H1 (cell line): ENCODE measurements around the gene STPG1. TPM values are rescaled to one million over a fixed set of nuclear protein-coding genes. Genes with fewer than 3 reads are reported as not detected.

Experiments
- CTCF ChIA-PET: fragments of 300-600 bp; sonication (Branson Sonifier 250); formaldehyde crosslinking; loops from one replicate; lab custom pipeline; 2021; ENCODE audit not compliant: partially characterized antibody; lab: Charles Lee
- POLR2A ChIA-PET: fragments of 300-600 bp; sonication (Branson Sonifier 250); formaldehyde crosslinking; loops from one replicate; lab custom pipeline; 2021; ENCODE audit warnings: inconsistent platforms; ENCODE audit not compliant: partially characterized antibody; lab: Charles Lee
- DNase-seq, 2 experiments: peaks; one replicate each; pipeline versions ENCODE4 v3.0.0 to v3.0.0-alpha.2; 2010 to 2022; ENCODE audit warnings: low spot score in 2 of 2, low read depth in 1 of 2, mixed read lengths in 1 of 2
- FAIRE-seq: peaks from 2 replicates; lab custom pipeline; 2011; peaks lifted over from hg19 to GRCh38; lab: Jason Lieb, UNC
- H2AFZ ChIP-seq: 2 replicates; pipeline ENCODE4 v1.8.1; 2012; ENCODE audit warnings: low read length, inconsistent platforms
- H2AK5ac ChIP-seq: 2 replicates; pipeline ENCODE4 v1.6.1; 2013; ENCODE audit warnings: low read depth, low read length
- H2BK120ac ChIP-seq: replicated peaks from 2 replicates; pipeline ENCODE3; 2013; ENCODE audit warnings: low read depth, low read length, inconsistent platforms
- H2BK12ac ChIP-seq: 2 replicates; pipeline ENCODE4 v1.6.1; 2013; ENCODE audit warnings: low read depth, low read length
- H2BK15ac ChIP-seq: 2 replicates; pipeline ENCODE4 v1.6.1; 2013; ENCODE audit warnings: low read length
- H2BK20ac ChIP-seq: 2 replicates; pipeline ENCODE4 v1.6.1; 2013; ENCODE audit warnings: low read length
- H2BK5ac ChIP-seq: 2 replicates; pipeline ENCODE4 v1.6.1; 2013; ENCODE audit warnings: low read depth, low read length
- H3K14ac ChIP-seq: 2 replicates; pipeline ENCODE4 v1.6.1; 2013; ENCODE audit warnings: inconsistent platforms; ENCODE audit not compliant: insufficient read length
- H3K18ac ChIP-seq: 2 replicates; pipeline ENCODE4 v1.6.1; 2013; ENCODE audit warnings: low read length; ENCODE audit errors: extremely low read depth
- H3K23ac ChIP-seq: 2 replicates; pipeline ENCODE4 v1.6.1; 2013; ENCODE audit warnings: inconsistent platforms; ENCODE audit not compliant: insufficient read length
- H3K23me2 ChIP-seq: 2 replicates; pipeline ENCODE4 v1.6.1; 2013; ENCODE audit warnings: low read depth, low read length
- H3K27ac ChIP-seq: 2 replicates; pipeline ENCODE4 v1.6.1; 2011; ENCODE audit warnings: low read depth, low read length, inconsistent platforms
- H3K27me3 ChIP-seq, 4 experiments: replicated peaks in 1 of 4; 1 replicate in 1 of 4; 2 replicates in 3 of 4; pipeline versions ENCODE4 v1.6.1 to v1.8.1; 2011 to 2013; ENCODE audit warnings: low read length in 3 of 4, mild to moderate bottlenecking in 3 of 4, inconsistent platforms in 2 of 4, mixed read lengths in 2 of 4, moderate library complexity in 1 of 4; ENCODE audit not compliant: control insufficient read depth in 3 of 4, insufficient read depth in 3 of 4; ENCODE audit errors: extremely low read depth in 1 of 4
- H3K36me3 ChIP-seq, 4 experiments: 2 replicates each; pipeline versions ENCODE4 v1.6.1 to v1.8.1; 2011 to 2013; ENCODE audit warnings: mild to moderate bottlenecking in 4 of 4, low read length in 3 of 4, moderate library complexity in 2 of 4, control low read depth in 1 of 4, inconsistent platforms in 1 of 4; ENCODE audit not compliant: insufficient read depth in 4 of 4, control insufficient read depth in 2 of 4
- H3K4ac ChIP-seq: replicated peaks from 2 replicates; pipeline ENCODE3; 2013; ENCODE audit warnings: low read length, low read depth, mixed read lengths, inconsistent platforms; ENCODE audit not compliant: insufficient read length
- H3K4me1 ChIP-seq, 4 experiments: replicated peaks in 1 of 4; 1 replicate in 1 of 4; 2 replicates in 3 of 4; pipeline versions ENCODE4 v1.6.1 to v1.8.1; 2011 to 2013; ENCODE audit warnings: low read length in 3 of 4, inconsistent platforms in 2 of 4, mixed read lengths in 1 of 4; ENCODE audit not compliant: insufficient read depth in 4 of 4, control insufficient read depth in 3 of 4
- H3K4me2 ChIP-seq, 2 experiments: 2 replicates each; pipeline versions ENCODE4 v1.6.1 to v1.8.1; 2011 to 2013; ENCODE audit warnings: low read depth in 2 of 2, low read length in 2 of 2, control low read depth in 1 of 2, inconsistent platforms in 1 of 2, mild to moderate bottlenecking in 1 of 2; ENCODE audit not compliant: insufficient read depth in 1 of 2
- H3K4me3 ChIP-seq, 4 experiments: fragments of 200-600, 300-600 bp in 1 of 4; sonication (generic), shearing (Covaris generic), sonication (Bioruptor Twin) in 1 of 4; 2 replicates each; pipeline versions ENCODE4 v1.5.1 to v1.8.1; 2011 to 2016; ENCODE audit warnings: low read length in 4 of 4, low read depth in 3 of 4, control low read depth in 2 of 4, inconsistent platforms in 2 of 4, mild to moderate bottlenecking in 2 of 4, mixed read lengths in 1 of 4, moderate library complexity in 1 of 4; ENCODE audit not compliant: insufficient read depth in 2 of 4; ENCODE audit errors: extremely low read depth in 1 of 4
- H3K56ac ChIP-seq: replicated peaks from 2 replicates; pipeline ENCODE3; 2013; ENCODE audit warnings: low read depth, mild to moderate bottlenecking, mixed read lengths, low read length, inconsistent platforms; ENCODE audit not compliant: insufficient read length
- H3K79me1 ChIP-seq: 2 replicates; pipeline ENCODE4 v1.6.1; 2013; ENCODE audit warnings: low read depth, low read length, control low read depth
- H3K79me2 ChIP-seq, 2 experiments: 2 replicates each; pipeline versions ENCODE4 v1.6.1 to v1.8.1; 2012 to 2013; ENCODE audit warnings: low read length in 2 of 2, mild to moderate bottlenecking in 2 of 2, inconsistent platforms in 1 of 2; ENCODE audit not compliant: insufficient read depth in 2 of 2, control insufficient read depth in 1 of 2
- H3K9ac ChIP-seq, 4 experiments: replicated peaks in 1 of 4; 1 replicate in 1 of 4; 2 replicates in 3 of 4; pipeline versions ENCODE4 v1.6.1 to v1.8.1; 2011 to 2013; ENCODE audit warnings: low read depth in 3 of 4, low read length in 3 of 4, control low read depth in 2 of 4, mild to moderate bottlenecking in 2 of 4, moderate library complexity in 2 of 4, inconsistent platforms in 1 of 4; ENCODE audit errors: extremely low read depth in 1 of 4
- H3K9me3 ChIP-seq, 2 experiments: 2 replicates each; pipeline versions ENCODE4 v1.6.1 to v1.8.1; 2012 to 2013; ENCODE audit warnings: mild to moderate bottlenecking in 2 of 2, moderate library complexity in 2 of 2, control low read depth in 1 of 2, inconsistent platforms in 1 of 2, low read depth in 1 of 2, low read length in 1 of 2, mixed read lengths in 1 of 2; ENCODE audit not compliant: insufficient read depth in 2 of 2
- H4K20me1 ChIP-seq, 2 experiments: replicated peaks in 1 of 2; 2 replicates each; pipeline versions ENCODE3 to v1.8.1; 2011 to 2013; ENCODE audit warnings: inconsistent platforms in 2 of 2, low read length in 2 of 2, mild to moderate bottlenecking in 1 of 2; ENCODE audit not compliant: insufficient read depth in 2 of 2, control insufficient read depth in 1 of 2
- H4K5ac ChIP-seq: 2 replicates; pipeline ENCODE4 v1.6.1; 2013; ENCODE audit warnings: low read length, low read depth, mixed read lengths, inconsistent platforms; ENCODE audit not compliant: insufficient read length
- H4K8ac ChIP-seq: 2 replicates; pipeline ENCODE4 v1.8.0; 2013; ENCODE audit warnings: mild to moderate bottlenecking, moderate library complexity, low read length, inconsistent platforms; ENCODE audit not compliant: insufficient read depth; ENCODE audit errors: extremely low read depth
- H4K91ac ChIP-seq: replicated peaks from 2 replicates; pipeline ENCODE3; 2013; ENCODE audit warnings: low read length, mixed read lengths, inconsistent platforms; ENCODE audit not compliant: insufficient read length
- CEBPB ChIP-seq: IDR thresholded peaks from 2 replicates; pipeline ENCODE4 v1.6.1; 2012; ENCODE audit warnings: low read depth, low read length
- CHD2 ChIP-seq: IDR thresholded peaks from 2 replicates; pipeline ENCODE4 v1.6.1; 2012; ENCODE audit warnings: low read length, improper control_type of control experiment
- CREB1 ChIP-seq: IDR thresholded peaks from 2 replicates; pipeline ENCODE4 v1.6.1; 2012; ENCODE audit warnings: inconsistent platforms
- HDAC6 ChIP-seq: IDR thresholded peaks from one replicate; pipeline ENCODE4 v1.7.1; 2012; ENCODE audit warnings: low read depth, mild to moderate bottlenecking, inconsistent platforms, low read length, moderate library complexity
- KDM1A ChIP-seq: fragments of 200-600, 300-600 bp; sonication (generic); IDR thresholded peaks from 2 replicates; pipeline ENCODE4 v1.7.1; 2016; ENCODE audit warnings: mild to moderate bottlenecking, low read length, borderline replicate concordance
- MAX ChIP-seq: IDR thresholded peaks from 2 replicates; pipeline ENCODE4 v1.6.1; 2012; ENCODE audit warnings: inconsistent platforms
- RNF2 ChIP-seq: fragments of 200-900, 300-1000 bp; sonication (generic); IDR thresholded peaks from 2 replicates; pipeline ENCODE4 v1.7.1; 2016; ENCODE audit warnings: borderline replicate concordance, low read depth, mild to moderate bottlenecking, antibody characterized with exemption, low read length; ENCODE audit not compliant: poor library complexity, severe bottlenecking; ENCODE audit errors: missing control alignments
- RXRA ChIP-seq: IDR thresholded peaks from 2 replicates; pipeline ENCODE4 v1.6.1; 2011; ENCODE audit warnings: low read depth, mild to moderate bottlenecking, low read length, moderate library complexity; ENCODE audit not compliant: insufficient read depth
- SAP30 ChIP-seq: fragments of 300-600 bp; sonication (generic); IDR thresholded peaks from 2 replicates; pipeline ENCODE4 v1.7.1; 2012; ENCODE audit warnings: low read length, moderate library complexity, mild to moderate bottlenecking, inconsistent platforms; ENCODE audit not compliant: insufficient read depth, insufficient replicate concordance
- SRF ChIP-seq: IDR thresholded peaks from 2 replicates; pipeline ENCODE4 v1.6.1; 2011; ENCODE audit warnings: mild to moderate bottlenecking, low read depth, low read length, moderate library complexity
- SUZ12 ChIP-seq: fragments of 200-600 bp; sonication (generic); IDR thresholded peaks from 2 replicates; pipeline ENCODE4 v1.6.1; 2012; ENCODE audit warnings: mild to moderate bottlenecking, inconsistent platforms, low read length, moderate library complexity, mixed read lengths
- TCF12 ChIP-seq: IDR thresholded peaks from 2 replicates; pipeline ENCODE4 v1.6.1; 2011; ENCODE audit warnings: low read depth, mild to moderate bottlenecking, low read length
- TEAD4 ChIP-seq: IDR thresholded peaks from 2 replicates; pipeline ENCODE4 v1.6.1; 2012; ENCODE audit warnings: low read depth, low read length, inconsistent platforms, mixed read lengths
- WGBS, 2 experiments: shearing (Covaris generic) in 1 of 2; methylation state at CpG; one replicate each; pipeline versions ENCODE4 v1.1.6 to v1.1.7; 2013 to 2015; ENCODE audit warnings: low lambda C conversion rate in 2 of 2, mixed read lengths in 2 of 2, inconsistent platforms in 1 of 2, low coverage in 1 of 2, missing lambda C conversion rate in 1 of 2; ENCODE audit not compliant: insufficient replicate concordance in 2 of 2, insufficient coverage in 1 of 2, insufficient read length in 1 of 2; ENCODE audit errors: extremely low coverage in 1 of 2, missing lambda C conversion rate in 1 of 2; 5-methylcytosine and 5-hydroxymethylcytosine counted together
- polyA plus RNA-seq, 7 experiments: library from polyadenylated mRNA; depleted of rRNA in 3 of 7; stranded (reverse) in 5 of 7; unstranded in 2 of 7; fragments of >200 nt in 5 of 7; fragments of 200-250 nt in 2 of 7; gene quantifications; 1 replicate in 5 of 7; 2 replicates in 1 of 7; 4 replicates in 1 of 7; pipeline versions ENCODE4 v1.2.1 to v1.2.3, GENCODE V29; 2011 to 2013; ENCODE audit warnings: missing spikeins in 2 of 7, mixed read lengths in 2 of 7
- total RNA-seq: library from RNA; stranded (reverse); fragmentation: NEBNext Ultra II Directional; extraction: Animal tissue kit (Norgen Biotek cat#: 25700); gene quantifications from 2 replicates; pipeline ENCODE4 v1.2.1, GENCODE V29; 2021

STPG1 gene
- total and polyA plus RNA-seq, 2 of the 8 experiments (the other 6 are each of a cell fraction or from before 2014, with no cell fraction given), result 10.3 to 11.2 TPM

- no peak overlapping the region for H3K4me2 ChIP-seq
- H3K79me2 ChIP-seq, result no peaks in the 10 kb centered on the region
- no peak overlapping the region for H2BK15ac ChIP-seq
- FAIRE-seq, result peak; percentile 76
- no peak overlapping the region for H2BK5ac ChIP-seq
- H3K18ac ChIP-seq, result no peak overlapping the region
- 85% methylated on average over 2 of the region's 2 CpGs; no CpG with 5 or more reads in 1 of the 2 experiments for WGBS, 2 experiments
- no peak overlapping the region for H3K4me3 ChIP-seq
- H3K27ac ChIP-seq, result no peak overlapping the region
- no peak overlapping the region for H3K14ac ChIP-seq
- no peaks in the 10 kb centered on the region for H3K9me3 ChIP-seq
- H3K4ac ChIP-seq, result no peak overlapping the region
- CTCF ChIA-PET, result interaction anchor here (0.6 to 1.5 kb wide), 7 partner anchors 9 to 164 kb away, joined by 3 to 5 read pairs (median 3); partner anchors contain the start of gene NIPAL3
- no peak overlapping the region for H2AFZ ChIP-seq
- no peak overlapping the region for H2BK20ac ChIP-seq
- H3K4me1 ChIP-seq, result peaks cover under 1 to 8% (median 2%) of the 10 kb centered on the region in 4 experiments
- no peaks in the 10 kb centered on the region for H3K79me1 ChIP-seq
- H3K9ac ChIP-seq, result no peak overlapping the region
- no peak overlapping the region for H4K5ac ChIP-seq
- H3K36me3 ChIP-seq, result no peaks in the 10 kb centered on the region; a peak in 1 of 8 replicates
- TF ChIP-seq HDAC6 (no peak), KDM1A (no peak), MAX (no peak), SUZ12 (no peak), CEBPB (no peak), RNF2 (no peak), SAP30 (no peak), TCF12 (no peak), TEAD4 (peak; percentile 42; the same call in 1 of the 2 replicates), SRF (0 out of 2 replicates have a peak, but pooled peaks have one; percentile 43), RXRA (no peak), CREB1 (no peak), CHD2 (no peak)
- TF ChIP-seq, all 59 proteins: peak for 2
- no peak overlapping the region for H4K91ac ChIP-seq
- H4K8ac ChIP-seq, result no peak overlapping the region
- no peak for DNase-seq
- no peak overlapping the region for H2AK5ac ChIP-seq
- no peaks in the 10 kb centered on the region for H3K27me3 ChIP-seq
- H3K23ac ChIP-seq, result no peak overlapping the region
- no peak overlapping the region for H2BK120ac ChIP-seq
- no peak overlapping the region for H3K56ac ChIP-seq
- H2BK12ac ChIP-seq, result no peak overlapping the region
- no peaks in the 10 kb centered on the region for H3K23me2 ChIP-seq
- H4K20me1 ChIP-seq, result no peaks in the 10 kb centered on the region
- POLR2A ChIA-PET, result interaction anchor here (1.2 to 3.4 kb wide), 3 partner anchors 9 to 21 kb away, joined by 3 to 7 read pairs (median 4); no protein-coding TSS in a partner anchor
These were observed 29.7 kb upstream of the STPG1 start for GRCh38 chr1:24443241-24443656.
